Measurements from ENCODE around the gene SH3BP5. TPM values are rescaled to one million over a fixed set of nuclear protein-coding genes. Genes with fewer than 3 reads are reported as not detected.

SH3BP5 gene
- total RNA-seq, 2 donors from 2014 or later = 13.7 to 21.8 TPM

DNA sequence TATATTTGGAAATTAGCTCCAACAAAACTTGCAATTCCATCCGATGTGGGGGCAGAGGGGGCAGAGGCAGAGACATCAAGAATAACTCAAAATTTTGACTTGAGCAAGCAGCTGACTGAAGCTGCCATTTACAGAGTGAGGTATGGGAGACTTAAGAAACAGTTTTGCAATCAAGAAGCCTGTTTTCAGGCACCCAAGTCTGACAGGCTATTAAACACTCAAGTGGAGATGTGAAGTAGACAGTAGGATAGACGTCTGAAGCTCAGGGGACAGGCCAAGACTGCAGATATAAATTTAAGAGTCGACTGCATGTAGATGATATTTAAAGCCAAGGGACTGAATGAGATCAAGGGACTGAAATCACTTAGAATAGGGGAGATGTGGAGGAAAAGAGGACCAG lies 9.9 kb upstream of the SH3BP5 start:
- Histone ChIP-seq H3K4me1 (no peaks in the 10 kb centered on the region), H3K27me3 (no peaks in the 10 kb centered on the region), H3K36me3 (replicated peaks in 1 of 2; ENCODE audit: insufficient read depth in 1 of 2, low read depth in 2 of 2) (no peaks in the 10 kb centered on the region), H3K27ac (no peak overlapping the region), H3K9me3 (no peaks in the 10 kb centered on the region), H3K4me3 (no peak overlapping the region)
- WGBS, 2 donors = 61 to 76% methylated on average over 3 of the region's 3 CpGs
- intact Hi-C loops (cut with DNase I) = no loop called here
- ATAC-seq (no peak), DNase-seq (no peak)
- no peak for TF ChIP-seq POLR2A (IDR thresholded peaks at IDR 0.05)
- TF ChIP-seq, protein P1, sequence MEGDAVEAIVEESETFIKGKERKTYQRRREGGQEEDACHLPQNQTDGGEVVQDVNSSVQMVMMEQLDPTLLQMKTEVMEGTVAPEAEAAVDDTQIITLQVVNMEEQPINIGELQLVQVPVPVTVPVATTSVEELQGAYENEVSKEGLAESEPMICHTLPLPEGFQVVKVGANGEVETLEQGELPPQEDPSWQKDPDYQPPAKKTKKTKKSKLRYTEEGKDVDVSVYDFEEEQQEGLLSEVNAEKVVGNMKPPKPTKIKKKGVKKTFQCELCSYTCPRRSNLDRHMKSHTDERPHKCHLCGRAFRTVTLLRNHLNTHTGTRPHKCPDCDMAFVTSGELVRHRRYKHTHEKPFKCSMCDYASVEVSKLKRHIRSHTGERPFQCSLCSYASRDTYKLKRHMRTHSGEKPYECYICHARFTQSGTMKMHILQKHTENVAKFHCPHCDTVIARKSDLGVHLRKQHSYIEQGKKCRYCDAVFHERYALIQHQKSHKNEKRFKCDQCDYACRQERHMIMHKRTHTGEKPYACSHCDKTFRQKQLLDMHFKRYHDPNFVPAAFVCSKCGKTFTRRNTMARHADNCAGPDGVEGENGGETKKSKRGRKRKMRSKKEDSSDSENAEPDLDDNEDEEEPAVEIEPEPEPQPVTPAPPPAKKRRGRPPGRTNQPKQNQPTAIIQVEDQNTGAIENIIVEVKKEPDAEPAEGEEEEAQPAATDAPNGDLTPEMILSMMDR (IDR thresholded peaks at IDR 0.05) = no peak

DNA sequence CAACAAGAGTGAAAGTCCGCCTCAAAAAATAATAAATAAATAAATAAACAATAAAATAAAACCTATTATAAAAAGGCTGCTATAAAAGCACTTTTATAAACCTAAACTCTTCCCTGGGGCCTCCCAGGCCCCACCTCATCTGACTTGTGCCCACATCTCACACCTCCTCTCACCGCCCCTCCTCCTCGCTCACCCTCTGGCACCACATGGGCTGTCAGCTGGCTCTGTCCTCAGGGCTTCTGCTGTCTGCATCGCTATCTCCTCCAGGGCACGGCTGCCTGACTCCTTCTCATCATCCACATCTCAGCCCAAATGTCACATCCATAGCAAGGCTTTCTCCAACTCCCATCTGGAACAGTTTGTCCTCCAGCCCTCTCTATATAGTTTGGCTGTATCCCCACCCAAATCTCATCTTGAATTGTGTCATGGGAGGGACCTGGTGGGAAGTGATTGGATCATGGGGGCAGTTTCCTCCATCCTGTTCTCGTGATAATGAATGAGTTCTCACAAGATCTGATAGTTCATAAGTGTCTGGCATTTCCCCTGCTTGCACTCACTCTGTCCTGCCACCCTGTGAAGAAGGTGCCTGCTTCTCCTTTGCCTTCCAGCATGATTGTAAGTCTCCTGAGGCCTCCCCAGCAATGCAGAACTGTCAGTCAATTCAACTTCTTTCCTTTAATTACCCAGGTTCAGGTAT lies 8.8 kb upstream of the SH3BP5 start:
- Histone ChIP-seq H3K27ac (no peak overlapping the region), H3K4me1 (no peaks in the 10 kb centered on the region), H3K9me3 (no peaks in the 10 kb centered on the region), H3K4me3 (no peak overlapping the region), H3K27me3 (no peaks in the 10 kb centered on the region), H3K36me3 (replicated peaks in 1 of 2; ENCODE audit: insufficient read depth in 1 of 2, low read depth in 2 of 2) (no peaks in the 10 kb centered on the region)
- DNase-seq (no peak), ATAC-seq (no peak)
- intact Hi-C loops (cut with DNase I) = no loop called here
- TF ChIP-seq, protein P1 (IDR thresholded peaks at IDR 0.05) = no peak
- TF ChIP-seq POLR2A (IDR thresholded peaks at IDR 0.05) = no peak
- WGBS, 2 donors = 79 to 83% methylated on average over 6 of the region's 6 CpGs

DNA sequence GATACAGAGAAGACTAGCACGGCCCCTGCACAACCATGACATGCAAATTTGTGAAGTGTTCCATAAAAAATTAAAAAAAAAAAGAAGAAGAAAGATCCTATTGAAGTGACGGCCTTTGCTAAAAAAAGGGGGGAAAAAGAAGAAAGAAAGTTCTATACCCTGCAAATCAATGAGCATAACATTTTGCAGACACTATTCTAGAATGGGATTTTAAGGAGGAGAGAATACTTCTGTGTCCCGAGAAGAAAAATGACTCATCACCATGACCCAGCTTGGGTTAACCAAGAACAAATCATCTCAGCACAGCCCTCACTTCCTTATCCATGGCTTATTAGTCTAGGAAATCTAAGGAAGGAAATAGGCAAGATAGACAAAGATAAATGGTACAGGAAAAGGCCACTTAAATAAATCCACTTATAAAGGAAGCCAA lies 7.4 kb upstream of the SH3BP5 start:
- Histone ChIP-seq H3K4me1 (no peaks in the 10 kb centered on the region), H3K9me3 (no peaks in the 10 kb centered on the region), H3K27me3 (no peaks in the 10 kb centered on the region), H3K27ac (no peak overlapping the region), H3K4me3 (no peak overlapping the region), H3K36me3 (replicated peaks in 1 of 2; ENCODE audit: insufficient read depth in 1 of 2, low read depth in 2 of 2) (no peaks in the 10 kb centered on the region)
- TF ChIP-seq, protein P1 (IDR thresholded peaks at IDR 0.05) = no peak
- TF ChIP-seq POLR2A (IDR thresholded peaks at IDR 0.05) = no peak
- intact Hi-C loops (cut with DNase I) = loop anchor here (10.0 kb wide), 1 partner anchor 65 kb away; no protein-coding TSS in a partner anchor
- ATAC-seq = no peak
- WGBS, 2 donors = 63 to 83% methylated on average over 3 of the region's 3 CpGs
- DNase-seq = no peak

DNA sequence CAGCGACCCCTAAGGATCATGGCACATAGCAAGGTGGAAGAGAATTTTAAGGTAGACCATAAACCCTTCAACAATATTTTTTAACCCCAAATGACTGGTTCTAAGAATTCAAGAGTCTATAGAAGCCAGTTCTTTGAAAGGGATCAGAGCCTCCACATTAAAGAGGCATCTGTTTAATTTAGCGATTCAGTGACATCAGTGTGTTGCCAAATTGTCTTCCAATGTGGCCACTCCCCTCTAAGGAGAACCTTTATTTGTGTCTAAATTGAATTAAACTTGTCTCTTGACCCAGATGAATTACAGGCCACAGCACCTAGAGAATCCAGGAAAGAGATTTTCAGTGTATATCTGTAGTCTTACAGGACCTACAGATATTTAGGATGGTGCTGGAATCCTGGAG lies 6.6 kb upstream of the SH3BP5 start:
- H3K4me1 ChIP-seq = no peaks in the 10 kb centered on the region
- H3K9me3 ChIP-seq = no peaks in the 10 kb centered on the region
- no peak overlapping the region for H3K27ac ChIP-seq
- ATAC-seq (no peak), DNase-seq (no peak)
- H3K27me3 ChIP-seq = no peaks in the 10 kb centered on the region
- H3K4me3 ChIP-seq = no peak overlapping the region
- intact Hi-C loops (cut with DNase I) = loop anchor here (10.0 kb wide), 1 partner anchor 64 kb away; no protein-coding TSS in a partner anchor
- H3K36me3 ChIP-seq (replicated peaks in 1 of 2; ENCODE audit: insufficient read depth in 1 of 2, low read depth in 2 of 2) = no peaks in the 10 kb centered on the region
- TF ChIP-seq, protein P1 (IDR thresholded peaks at IDR 0.05) = no peak
- no peak for TF ChIP-seq POLR2A (IDR thresholded peaks at IDR 0.05)
- 83 to 86% methylated on average over 2 of the region's 2 CpGs for WGBS, 2 donors

DNA sequence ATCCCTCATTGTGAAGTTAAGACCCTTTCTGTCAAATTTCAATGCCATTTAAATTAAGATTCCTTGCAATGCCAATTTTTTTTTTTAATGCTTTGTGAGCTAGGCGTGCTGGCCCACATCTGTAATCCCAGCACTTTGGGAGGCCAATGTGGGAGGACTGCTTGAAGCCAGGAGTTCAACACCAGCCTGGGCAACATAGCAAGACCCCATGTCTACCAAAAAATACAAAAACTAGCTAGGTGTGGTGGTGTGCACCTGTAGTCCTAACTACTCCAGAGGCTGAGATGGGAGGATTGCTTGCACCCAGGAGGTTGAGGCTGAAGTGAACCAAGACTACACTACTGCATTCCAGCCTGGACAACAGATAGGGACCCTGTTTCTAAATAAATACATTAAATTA lies 5.6 kb upstream of the SH3BP5 start:
- no peaks in the 10 kb centered on the region for H3K27me3 ChIP-seq
- 74% methylated on average over 1 of the region's 1 CpG for WGBS, 2 donors
- no peak overlapping the region for H3K4me3 ChIP-seq
- H3K36me3 ChIP-seq (replicated peaks in 1 of 2; ENCODE audit: insufficient read depth in 1 of 2, low read depth in 2 of 2) = no peaks in the 10 kb centered on the region
- DNase-seq = no peak
- intact Hi-C loops (cut with DNase I) = loop anchor here (10.0 kb wide), 1 partner anchor 63 kb away; no protein-coding TSS in a partner anchor
- no peak overlapping the region for H3K27ac ChIP-seq
- ATAC-seq = no peak
- peaks cover 1% of the 10 kb centered on the region for H3K4me1 ChIP-seq
- TF ChIP-seq, protein P1 (IDR thresholded peaks at IDR 0.05) = no peak
- no peak for TF ChIP-seq POLR2A (IDR thresholded peaks at IDR 0.05)
- no peaks in the 10 kb centered on the region for H3K9me3 ChIP-seq
